Stimulated activated memory B cell treated with anti-CD40 and anti-IgM and Interleukin-4, amounts not matched to agents 10 μg/mL and 1 μg/mL and 100 μg/mL, for 72 hours (primary cell): ENCODE measurements around the gene XRRA1.
A peak's percentile ranks its signal among the peaks of the same experiment; 100 is the strongest.

ENCODE experiments used
- ATAC-seq: fragments of 150-1000 bp; cut with Tn5 transposase; 2 replicates; pipeline ENCODE4 v1.10.0; 2021
- H3K27ac Mint-ChIP-seq: one replicate; pipeline ENCODE4 v1.8.0; 2022; ENCODE audit warnings: mild to moderate bottlenecking, mixed read lengths
- H3K27me3 Mint-ChIP-seq: one replicate; pipeline ENCODE4 v1.8.0; 2022; ENCODE audit warnings: mixed read lengths
- H3K36me3 Mint-ChIP-seq: one replicate; pipeline ENCODE4 v1.8.0; 2022; ENCODE audit warnings: mixed read lengths
- H3K4me1 Mint-ChIP-seq: one replicate; pipeline ENCODE4 v1.8.0; 2022; ENCODE audit warnings: mixed read lengths
- H3K4me3 Mint-ChIP-seq: one replicate; pipeline ENCODE4 v1.8.0; 2022; ENCODE audit warnings: mild to moderate bottlenecking, moderate library complexity, mixed read lengths
- H3K9me3 Mint-ChIP-seq: one replicate; pipeline ENCODE4 v1.8.0; 2022; ENCODE audit warnings: mixed read lengths

XRRA1 gene

DNA sequence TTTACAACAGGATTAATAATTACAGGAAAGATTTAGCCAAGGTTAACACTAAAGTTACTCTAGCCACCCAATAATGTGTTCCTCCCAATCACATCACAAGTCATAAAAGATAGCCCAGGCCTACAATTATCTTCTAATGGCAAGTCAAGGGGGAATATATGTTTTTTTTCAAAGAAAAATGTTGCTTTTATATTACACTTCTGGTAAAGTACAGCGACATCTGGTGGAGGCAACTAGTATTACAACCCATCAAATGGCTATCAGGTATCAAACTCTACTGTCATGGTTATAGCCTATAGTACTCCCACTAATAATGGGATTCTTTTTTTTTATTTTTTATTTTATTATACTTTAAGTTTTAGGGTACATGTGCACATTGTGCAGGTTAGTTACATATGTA is 71.8 kb downstream of the XRRA1 start:
- H3K27me3 Mint-ChIP-seq, result no peaks in the 10 kb centered on the region
- H3K36me3 Mint-ChIP-seq, result peaks cover 47% of the 10 kb centered on the region
- H3K4me1 Mint-ChIP-seq, result no peaks in the 10 kb centered on the region
- H3K27ac Mint-ChIP-seq, result no peak overlapping the region
- no peak for ATAC-seq
- no peak overlapping the region for H3K4me3 Mint-ChIP-seq
- H3K9me3 Mint-ChIP-seq, result peaks cover 8% of the 10 kb centered on the region

DNA sequence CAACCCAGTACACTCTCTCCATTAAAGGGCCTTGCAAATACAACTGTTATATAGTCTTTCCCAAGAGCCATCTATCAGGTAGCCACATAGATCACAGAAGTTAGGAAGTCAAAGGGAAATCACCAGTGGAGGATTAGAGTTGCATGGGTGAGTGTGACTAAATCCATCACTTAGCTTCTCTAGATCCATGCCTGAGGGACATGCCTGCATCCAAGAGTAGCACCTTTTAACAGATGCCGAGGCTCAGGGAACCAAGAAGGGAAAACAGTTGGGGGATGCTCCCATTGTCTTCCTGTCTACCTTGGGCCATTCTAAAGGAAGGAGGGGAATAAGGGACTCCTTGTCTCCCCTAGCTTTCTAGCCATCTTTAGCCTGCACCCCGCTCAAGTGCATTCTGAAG is 77.9 kb downstream of the XRRA1 start:
- Mint-ChIP-seq H3K27ac (no peak overlapping the region), H3K4me1 (no peaks in the 10 kb centered on the region), H3K27me3 (no peaks in the 10 kb centered on the region), H3K9me3 (peaks cover 46% of the 10 kb centered on the region), H3K36me3 (peaks cover 97% of the 10 kb centered on the region), H3K4me3 (no peak overlapping the region)
- ATAC-seq, result no peak

GRCh38 chr11:74870485-74870884 is 78.4 kb downstream of the XRRA1 start:
- no peak for ATAC-seq
- Mint-ChIP-seq H3K36me3 (peaks cover 97% of the 10 kb centered on the region), H3K27me3 (no peaks in the 10 kb centered on the region), H3K4me3 (no peak overlapping the region), H3K4me1 (no peaks in the 10 kb centered on the region), H3K27ac (no peak overlapping the region), H3K9me3 (peaks cover 46% of the 10 kb centered on the region)

GRCh38 chr11:74866557-74866956 is 82.3 kb downstream of the XRRA1 start:
- H3K27me3 Mint-ChIP-seq, result no peaks in the 10 kb centered on the region
- no peak for ATAC-seq
- no peak overlapping the region for H3K4me3 Mint-ChIP-seq
- peaks cover 100% of the 10 kb centered on the region for H3K36me3 Mint-ChIP-seq
- no peaks in the 10 kb centered on the region for H3K4me1 Mint-ChIP-seq
- no peak overlapping the region for H3K27ac Mint-ChIP-seq
- peaks cover 45% of the 10 kb centered on the region for H3K9me3 Mint-ChIP-seq

- Mint-ChIP-seq H3K27me3 (no peaks in the 10 kb centered on the region), H3K9me3 (peaks cover 27% of the 10 kb centered on the region), H3K4me3 (no peak overlapping the region), H3K4me1 (no peaks in the 10 kb centered on the region), H3K36me3 (peaks cover 100% of the 10 kb centered on the region), H3K27ac (no peak overlapping the region)
- ATAC-seq, result no peak
Measured at GRCh38 chr11:74863410-74863809, 85.5 kb downstream of the XRRA1 start.

GRCh38 chr11:74860743-74861142 is 88.1 kb downstream of the XRRA1 start:
- peaks cover 98% of the 10 kb centered on the region for H3K36me3 Mint-ChIP-seq
- ATAC-seq, result no peak
- no peaks in the 10 kb centered on the region for H3K4me1 Mint-ChIP-seq
- peaks cover 12% of the 10 kb centered on the region for H3K9me3 Mint-ChIP-seq
- no peak overlapping the region for H3K4me3 Mint-ChIP-seq
- H3K27ac Mint-ChIP-seq, result no peak overlapping the region
- no peaks in the 10 kb centered on the region for H3K27me3 Mint-ChIP-seq

- Mint-ChIP-seq H3K27me3 (no peaks in the 10 kb centered on the region), H3K9me3 (no peaks in the 10 kb centered on the region), H3K27ac (no peak overlapping the region), H3K4me1 (peaks cover 5% of the 10 kb centered on the region), H3K4me3 (no peak overlapping the region), H3K36me3 (peaks cover 79% of the 10 kb centered on the region)
- no peak for ATAC-seq
Measured at GRCh38 chr11:74853223-74853622, 95.7 kb downstream of the XRRA1 start.

DNA sequence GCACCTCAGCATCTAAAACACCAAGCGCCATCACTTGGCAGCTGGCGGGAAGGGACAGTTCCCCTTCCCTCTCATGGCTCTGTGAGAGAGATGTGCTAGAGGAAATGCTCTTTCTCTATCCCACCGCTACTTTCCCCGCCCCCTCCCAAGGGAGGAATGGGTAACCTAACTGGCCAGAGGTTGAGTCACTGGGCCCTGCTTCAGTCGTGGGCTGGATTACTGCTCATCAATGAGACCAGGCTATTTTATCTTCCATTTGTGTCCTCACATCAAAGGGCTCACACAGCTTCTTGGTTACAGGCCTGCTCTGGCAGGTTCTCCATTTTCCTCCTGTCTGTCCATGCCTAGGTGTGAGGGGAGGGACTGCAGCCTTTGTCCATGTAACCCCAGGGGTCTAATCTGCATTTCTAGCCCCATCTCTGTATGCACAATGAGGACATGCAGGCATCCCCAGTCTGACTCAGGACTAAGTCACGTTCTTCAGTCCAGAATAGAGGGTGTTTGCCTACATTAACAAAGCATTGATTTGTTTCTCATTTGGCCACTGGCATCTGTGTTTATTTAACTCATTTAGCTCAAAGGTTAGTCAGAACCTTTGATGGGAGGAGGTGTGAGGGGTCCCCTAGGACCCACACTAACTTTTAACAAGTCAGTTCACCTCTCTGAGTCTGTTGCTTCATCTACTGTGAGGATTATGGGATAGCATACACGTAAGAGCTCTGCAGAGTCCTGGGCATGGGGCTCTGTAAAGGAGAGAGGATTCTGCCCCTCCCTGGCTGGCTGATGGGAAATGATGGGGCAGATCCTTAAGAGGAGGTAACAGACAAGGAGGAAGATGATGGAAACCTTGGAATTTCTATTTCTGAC is 99.1 kb downstream of the XRRA1 start:
- Mint-ChIP-seq H3K4me3 (no peak overlapping the region), H3K4me1 (peaks cover 19% of the 10 kb centered on the region), H3K9me3 (no peaks in the 10 kb centered on the region), H3K27ac (no peak overlapping the region), H3K36me3 (peaks cover 81% of the 10 kb centered on the region), H3K27me3 (no peaks in the 10 kb centered on the region)
- peak; percentile 48 for ATAC-seq

- H3K36me3 Mint-ChIP-seq, result peaks cover 74% of the 10 kb centered on the region
- H3K27me3 Mint-ChIP-seq, result no peaks in the 10 kb centered on the region
- no peaks in the 10 kb centered on the region for H3K9me3 Mint-ChIP-seq
- no peak overlapping the region for H3K27ac Mint-ChIP-seq
- no peak overlapping the region for H3K4me3 Mint-ChIP-seq
- H3K4me1 Mint-ChIP-seq, result peaks cover 19% of the 10 kb centered on the region
- ATAC-seq, result no peak
Measured at GRCh38 chr11:74847895-74848294, 101.0 kb downstream of the XRRA1 start.

GRCh38 chr11:74847395-74847794 is 101.5 kb downstream of the XRRA1 start:
- Mint-ChIP-seq H3K4me1 (peaks cover 19% of the 10 kb centered on the region), H3K9me3 (no peaks in the 10 kb centered on the region), H3K27ac (no peak overlapping the region), H3K27me3 (no peaks in the 10 kb centered on the region), H3K4me3 (no peak overlapping the region), H3K36me3 (peaks cover 71% of the 10 kb centered on the region)
- ATAC-seq, result no peak

DNA sequence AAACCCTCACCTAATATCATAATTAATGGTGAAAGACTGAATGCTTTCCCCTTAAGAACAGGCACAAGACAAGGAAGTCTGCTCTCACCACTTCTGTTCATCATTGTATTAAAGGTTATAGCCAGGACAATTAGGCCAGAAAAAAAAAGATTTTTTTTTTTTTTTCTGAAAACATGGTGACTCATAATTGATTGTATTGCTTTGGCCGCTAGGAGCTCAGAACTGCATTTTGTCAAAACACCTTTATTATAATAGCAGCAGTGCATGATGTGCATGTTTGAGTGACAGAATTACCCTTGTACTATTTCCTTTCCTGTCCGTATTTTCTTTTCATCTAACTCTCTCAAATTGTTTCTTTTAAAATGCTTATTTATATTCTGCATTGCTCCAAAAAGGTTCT is 102.1 kb downstream of the XRRA1 start:
- peaks cover 71% of the 10 kb centered on the region for H3K36me3 Mint-ChIP-seq
- no peaks in the 10 kb centered on the region for H3K27me3 Mint-ChIP-seq
- no peaks in the 10 kb centered on the region for H3K9me3 Mint-ChIP-seq
- no peak overlapping the region for H3K27ac Mint-ChIP-seq
- H3K4me1 Mint-ChIP-seq, result peaks cover 19% of the 10 kb centered on the region
- H3K4me3 Mint-ChIP-seq, result no peak overlapping the region
- ATAC-seq, result no peak

DNA sequence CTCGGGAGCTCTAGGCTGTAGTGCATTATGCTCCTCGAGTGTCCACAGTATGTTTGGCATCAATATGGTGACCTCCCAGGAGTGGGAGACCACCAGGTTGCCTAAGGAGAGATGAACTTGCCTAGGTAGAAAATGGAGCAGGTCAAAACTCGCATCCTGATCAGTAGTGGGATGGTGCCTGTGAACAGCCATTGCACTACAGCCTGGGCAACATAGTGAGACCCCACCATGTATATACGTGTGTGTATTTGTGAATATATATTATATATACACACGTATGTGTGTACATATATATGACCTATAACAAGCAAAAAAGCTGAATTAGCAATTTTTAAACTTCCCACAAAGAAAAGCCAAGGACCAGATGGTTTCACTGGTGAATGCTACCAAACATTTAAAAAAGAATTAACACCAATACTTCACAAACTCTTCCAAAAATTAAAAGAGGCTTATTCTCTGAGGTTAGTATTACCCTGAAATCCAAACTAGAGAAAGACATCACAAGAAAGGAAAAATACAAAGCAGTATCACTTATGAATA is 102.8 kb downstream of the XRRA1 start:
- Mint-ChIP-seq H3K9me3 (no peaks in the 10 kb centered on the region), H3K4me1 (peaks cover 19% of the 10 kb centered on the region), H3K36me3 (peaks cover 68% of the 10 kb centered on the region), H3K27ac (no peak overlapping the region), H3K4me3 (no peak overlapping the region), H3K27me3 (no peaks in the 10 kb centered on the region)
- ATAC-seq, result no peak

GRCh38 chr11:74844865-74845264 is 104.0 kb downstream of the XRRA1 start:
- H3K9me3 Mint-ChIP-seq, result no peaks in the 10 kb centered on the region
- H3K27me3 Mint-ChIP-seq, result no peaks in the 10 kb centered on the region
- peaks cover 17% of the 10 kb centered on the region for H3K4me1 Mint-ChIP-seq
- ATAC-seq, result no peak
- no peak overlapping the region for H3K4me3 Mint-ChIP-seq
- peaks cover 63% of the 10 kb centered on the region for H3K36me3 Mint-ChIP-seq
- no peak overlapping the region for H3K27ac Mint-ChIP-seq

DNA sequence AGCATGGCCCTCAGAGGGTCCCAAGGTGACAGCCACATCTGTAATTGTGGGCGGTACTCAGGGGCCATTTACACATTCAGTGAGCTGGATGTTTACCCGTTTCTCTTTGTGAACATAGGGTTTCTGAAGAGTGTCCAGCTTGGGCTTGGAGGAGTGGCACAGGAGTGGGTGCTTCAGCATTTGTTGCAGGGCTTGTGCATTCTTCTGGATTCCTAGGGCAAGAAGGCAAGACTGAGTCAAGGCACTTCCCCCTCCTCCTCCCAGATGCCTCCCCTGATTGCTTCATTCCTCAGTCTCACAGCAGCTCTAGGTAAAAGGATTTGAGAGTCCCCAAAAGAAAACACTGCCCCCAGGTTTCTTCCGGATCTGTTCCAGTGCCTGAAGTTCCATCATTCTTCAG is 104.8 kb downstream of the XRRA1 start:
- H3K4me1 Mint-ChIP-seq, result peaks cover 21% of the 10 kb centered on the region
- ATAC-seq, result no peak
- no peaks in the 10 kb centered on the region for H3K27me3 Mint-ChIP-seq
- H3K9me3 Mint-ChIP-seq, result no peaks in the 10 kb centered on the region
- H3K36me3 Mint-ChIP-seq, result peaks cover 67% of the 10 kb centered on the region
- no peak overlapping the region for H3K4me3 Mint-ChIP-seq
- no peak overlapping the region for H3K27ac Mint-ChIP-seq

- Mint-ChIP-seq H3K27ac (no peak overlapping the region), H3K4me1 (peaks cover 21% of the 10 kb centered on the region), H3K27me3 (no peaks in the 10 kb centered on the region), H3K9me3 (no peaks in the 10 kb centered on the region), H3K4me3 (no peak overlapping the region), H3K36me3 (peaks cover 69% of the 10 kb centered on the region)
- ATAC-seq, result no peak
Measured at GRCh38 chr11:74842967-74843366, 105.9 kb downstream of the XRRA1 start.

DNA sequence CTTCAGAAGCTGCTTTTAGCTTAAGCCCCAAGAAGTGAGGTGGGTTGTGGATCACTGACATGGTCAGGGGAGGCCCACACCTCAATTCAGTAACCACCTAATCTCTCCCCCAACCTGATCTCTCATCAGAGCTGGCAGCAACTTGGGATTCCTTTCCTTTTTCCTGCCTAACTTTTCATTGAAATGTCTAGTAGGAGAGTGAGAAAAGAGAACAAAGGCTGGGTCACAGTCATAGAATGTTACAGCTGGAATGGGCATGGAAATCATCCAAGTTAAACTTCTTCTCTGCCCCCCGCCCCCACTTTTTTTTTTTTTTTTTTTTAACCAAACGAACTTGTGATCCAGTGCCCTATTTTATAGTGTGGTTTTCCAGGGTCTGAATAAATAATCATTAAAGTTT is 108.4 kb downstream of the XRRA1 start:
- no peak for ATAC-seq
- Mint-ChIP-seq H3K4me3 (no peak overlapping the region), H3K4me1 (peaks cover 9% of the 10 kb centered on the region), H3K27me3 (no peaks in the 10 kb centered on the region), H3K9me3 (no peaks in the 10 kb centered on the region), H3K36me3 (peaks cover 68% of the 10 kb centered on the region), H3K27ac (peak overlapping the region; percentile 75)
